Uterus (tissue), 4 donors: ENCODE measurements around the gene MYO1D. TPM values are rescaled to one million over a fixed set of nuclear protein-coding genes. Genes with fewer than 3 reads are reported as not detected.

Source experiments
- DNase-seq, 2 donors: peaks; one replicate each; pipeline ENCODE4 v3.0.0-alpha.2; 2019 to 2020
- H3K27ac ChIP-seq, 2 donors: fragments of 200-600 bp; sonication (generic); 1 replicate in 1 of 2; 2 replicates in 1 of 2; pipeline ENCODE4 v1.5.1; 2016 to 2018
- H3K27me3 ChIP-seq, 2 donors: fragments of 200-600 bp; sonication (generic); one replicate each; pipeline ENCODE4 v1.5.1; 2018 to 2019; ENCODE audit warnings: control low read depth in 1 of 2
- H3K36me3 ChIP-seq, 2 donors: fragments of 200-600 bp; sonication (generic); one replicate each; pipeline ENCODE4 v1.5.1; 2019; ENCODE audit warnings: control low read depth in 1 of 2
- H3K4me1 ChIP-seq, 2 donors: fragments of 200-600 bp; sonication (generic); one replicate each; pipeline ENCODE4 v1.5.1; 2018 to 2019; ENCODE audit warnings: control low read depth in 1 of 2
- H3K4me3 ChIP-seq, 2 donors: fragments of 200-600 bp; sonication (generic); 1 replicate in 1 of 2; 2 replicates in 1 of 2; pipeline ENCODE4 v1.5.1; 2018 to 2019; ENCODE audit warnings: mild to moderate bottlenecking in 1 of 2
- H3K9me3 ChIP-seq, 2 donors: fragments of 200-600 bp; sonication (generic); one replicate each; pipeline ENCODE4 v1.5.1; 2019; ENCODE audit warnings: control low read depth in 1 of 2
- POLR2A ChIP-seq, 2 donors: fragments of 450-650 bp; IDR thresholded peaks; one replicate each; pipeline ENCODE4 v1.6.1; 2016; ENCODE audit warnings: antibody characterized with exemption in 2 of 2, mild to moderate bottlenecking in 1 of 2, moderate library complexity in 1 of 2
- intact Hi-C: fragments of 100-400 bp; cut with DNase I; formaldehyde crosslinking; loops from one replicate; pipeline ENCODE4 v1.15.1; 2023; ENCODE audit warnings: low total_unique reads
- total RNA-seq, 4 donors: library from RNA; depleted of rRNA in 3 of 4; stranded (reverse); fragments of >200 nt in 3 of 4; gene quantifications; one replicate each; pipeline versions ENCODE4 v1.1.0 to v1.2.4, GENCODE V29; 2014 to 2023
- TF ChIP-seq, protein P1 (sequence below), 4 experiments: fragments of 200-600 bp in 2 of 4; fragments of 450-650 bp in 2 of 4; sonication (generic) in 2 of 4; IDR thresholded peaks; one replicate each; pipeline ENCODE4 v1.5.1; 2016 to 2019; ENCODE audit warnings: antibody characterized with exemption in 4 of 4, mild to moderate bottlenecking in 2 of 4, moderate library complexity in 1 of 4
- donor health status: DM: yes; HTN: yes; CAD: no.

Gene MYO1D
- total RNA-seq, 4 donors from 2014 or later = 20.4 to 55.2 (median 30.6) TPM

- no peaks in the 10 kb centered on the region for H3K9me3 ChIP-seq
- no peak for DNase-seq
- TF ChIP-seq, protein P1, sequence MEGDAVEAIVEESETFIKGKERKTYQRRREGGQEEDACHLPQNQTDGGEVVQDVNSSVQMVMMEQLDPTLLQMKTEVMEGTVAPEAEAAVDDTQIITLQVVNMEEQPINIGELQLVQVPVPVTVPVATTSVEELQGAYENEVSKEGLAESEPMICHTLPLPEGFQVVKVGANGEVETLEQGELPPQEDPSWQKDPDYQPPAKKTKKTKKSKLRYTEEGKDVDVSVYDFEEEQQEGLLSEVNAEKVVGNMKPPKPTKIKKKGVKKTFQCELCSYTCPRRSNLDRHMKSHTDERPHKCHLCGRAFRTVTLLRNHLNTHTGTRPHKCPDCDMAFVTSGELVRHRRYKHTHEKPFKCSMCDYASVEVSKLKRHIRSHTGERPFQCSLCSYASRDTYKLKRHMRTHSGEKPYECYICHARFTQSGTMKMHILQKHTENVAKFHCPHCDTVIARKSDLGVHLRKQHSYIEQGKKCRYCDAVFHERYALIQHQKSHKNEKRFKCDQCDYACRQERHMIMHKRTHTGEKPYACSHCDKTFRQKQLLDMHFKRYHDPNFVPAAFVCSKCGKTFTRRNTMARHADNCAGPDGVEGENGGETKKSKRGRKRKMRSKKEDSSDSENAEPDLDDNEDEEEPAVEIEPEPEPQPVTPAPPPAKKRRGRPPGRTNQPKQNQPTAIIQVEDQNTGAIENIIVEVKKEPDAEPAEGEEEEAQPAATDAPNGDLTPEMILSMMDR (IDR thresholded peaks at IDR 0.05) = no peak
- TF ChIP-seq POLR2A (IDR thresholded peaks at IDR 0.05) = no peak
- no peaks in the 10 kb centered on the region for H3K36me3 ChIP-seq
- no peak overlapping the region for H3K27ac ChIP-seq
- H3K4me1 ChIP-seq = peaks cover 0 to 7% of the 10 kb centered on the region in 2 donors
- intact Hi-C loops = no loop called here
- no peak overlapping the region for H3K4me3 ChIP-seq
- no peaks in the 10 kb centered on the region for H3K27me3 ChIP-seq
Measured at GRCh38 chr17:32492648-32493289, 384.2 kb downstream of the MYO1D start.

- TF ChIP-seq, protein P1 (IDR thresholded peaks at IDR 0.05) = no peak
- TF ChIP-seq POLR2A (IDR thresholded peaks at IDR 0.05) = no peak
- no peak overlapping the region for H3K27ac ChIP-seq
- peaks cover 0 to 7% of the 10 kb centered on the region in 2 donors for H3K4me1 ChIP-seq
- DNase-seq = no peak
- no peaks in the 10 kb centered on the region for H3K36me3 ChIP-seq
- H3K4me3 ChIP-seq = no peak overlapping the region
- intact Hi-C loops = no loop called here
- no peaks in the 10 kb centered on the region for H3K9me3 ChIP-seq
- H3K27me3 ChIP-seq = no peaks in the 10 kb centered on the region
Measured at GRCh38 chr17:32492264-32492589, 384.7 kb downstream of the MYO1D start.

GRCh38 chr17:32491371-32492263, 385.3 kb downstream of the MYO1D start:
- no peak overlapping the region for H3K4me3 ChIP-seq
- intact Hi-C loops = no loop called here
- TF ChIP-seq, protein P1 (IDR thresholded peaks at IDR 0.05) = no peak
- no peak for TF ChIP-seq POLR2A (IDR thresholded peaks at IDR 0.05)
- peaks cover 0 to 7% of the 10 kb centered on the region in 2 donors for H3K4me1 ChIP-seq
- H3K36me3 ChIP-seq = no peaks in the 10 kb centered on the region
- no peaks in the 10 kb centered on the region for H3K9me3 ChIP-seq
- no peaks in the 10 kb centered on the region for H3K27me3 ChIP-seq
- DNase-seq = no peak
- H3K27ac ChIP-seq = no peak overlapping the region

DNA sequence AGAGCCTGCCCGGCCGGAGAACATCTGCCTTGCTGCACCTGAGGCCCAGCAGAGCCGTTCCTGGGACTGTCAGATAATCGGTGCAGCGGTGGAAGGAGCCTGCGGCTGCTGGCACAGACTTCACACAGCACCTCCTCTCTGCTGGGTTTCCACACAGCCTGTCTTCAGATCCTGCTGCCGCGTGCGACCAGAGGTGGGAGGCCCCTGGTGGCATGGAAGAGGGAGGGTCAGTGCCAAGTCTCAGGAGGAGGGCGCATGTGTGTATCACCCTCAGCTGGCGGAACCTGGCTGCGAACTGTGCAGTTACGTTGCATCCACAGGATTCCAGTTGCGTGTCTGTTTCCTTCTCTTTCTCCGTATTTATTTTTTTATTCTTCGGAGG, 386.8 kb downstream of the MYO1D start:
- H3K36me3 ChIP-seq = no peaks in the 10 kb centered on the region
- no peak for DNase-seq
- H3K27ac ChIP-seq = no peak overlapping the region
- no peaks in the 10 kb centered on the region for H3K27me3 ChIP-seq
- intact Hi-C loops = no loop called here
- no peak overlapping the region for H3K4me3 ChIP-seq
- TF ChIP-seq, protein P1 (IDR thresholded peaks at IDR 0.05) = no peak
- TF ChIP-seq POLR2A (IDR thresholded peaks at IDR 0.05) = no peak
- peaks cover 0 to 4% of the 10 kb centered on the region in 2 donors for H3K4me1 ChIP-seq
- no peaks in the 10 kb centered on the region for H3K9me3 ChIP-seq
